HPDE6-E6E7 (cell line): ENCODE data around the gene ETV4.

ENCODE experiments used
- DNase-seq: peaks from one replicate; pipeline ENCODE4 v3.0.0; 2011; ENCODE audit warnings: missing footprints; ENCODE audit errors: extremely low spot score

ETV4 gene

GRCh38 chr17:43546319-43547188 lies at the start of gene ETV4:
Gene ETV4 (minus strand): TSS chr17:43546340. CDS start chr17:43545617, 723 bp downstream.
- DNase-seq = peak; percentile 99

- DNase-seq = no peak
Observed at GRCh38 chr17:43595466-43595865, 49.3 kb upstream of the ETV4 start.

GRCh38 chr17:43591779-43592562 lies 45.8 kb upstream of the ETV4 start:
- DNase-seq = no peak

DNA sequence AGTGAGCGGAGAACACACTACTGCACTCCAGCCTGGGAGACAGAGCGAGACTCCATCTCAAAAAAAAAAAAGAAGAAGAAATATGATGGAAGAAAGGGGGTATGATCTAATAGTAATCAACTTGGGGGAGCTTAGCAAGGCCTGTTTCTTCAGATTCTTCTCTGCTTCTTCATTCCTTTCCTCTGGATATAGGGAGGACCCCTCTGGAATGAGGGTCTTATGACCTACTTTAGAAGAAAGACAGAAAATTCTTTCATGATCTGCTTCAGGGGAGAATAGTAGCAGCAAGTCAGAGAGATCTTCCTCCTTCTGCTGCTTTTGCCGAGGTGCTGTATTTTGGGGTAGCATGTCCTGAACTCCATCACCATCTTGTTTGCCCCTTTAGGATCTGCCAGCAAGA lies 44.9 kb upstream of the ETV4 start:
- no peak for DNase-seq

- DNase-seq = no peak
Observed at GRCh38 chr17:43588664-43589435, 42.7 kb upstream of the ETV4 start.

GRCh38 chr17:43588121-43588520 lies 42.0 kb upstream of the ETV4 start:
- no peak for DNase-seq

DNA sequence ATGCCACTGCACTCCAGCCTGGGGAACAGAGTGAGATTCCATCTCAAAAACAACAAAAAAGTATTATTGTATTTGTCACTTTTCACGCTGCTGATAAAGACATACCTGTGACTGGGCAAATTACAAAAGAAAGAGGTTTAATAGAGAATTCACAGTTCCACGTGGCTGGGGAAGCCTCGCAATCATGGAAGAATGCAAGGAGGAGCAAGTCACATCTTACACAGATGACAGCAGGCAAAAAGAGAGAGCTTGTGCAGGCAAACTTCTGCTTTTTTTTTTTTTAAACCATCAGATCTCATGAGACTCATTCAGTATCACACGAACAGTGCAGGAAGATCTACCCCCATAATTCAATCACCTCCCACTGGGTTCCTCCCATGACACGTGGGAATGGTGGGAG lies 41.5 kb upstream of the ETV4 start:
- DNase-seq = no peak

- no peak for DNase-seq
Observed at GRCh38 chr17:43584666-43585102, 38.5 kb upstream of the ETV4 start.

GRCh38 chr17:43583332-43583731 lies 37.2 kb upstream of the ETV4 start:
- no peak for DNase-seq

- no peak for DNase-seq
Observed at GRCh38 chr17:43581613-43582012, 35.5 kb upstream of the ETV4 start.

DNA sequence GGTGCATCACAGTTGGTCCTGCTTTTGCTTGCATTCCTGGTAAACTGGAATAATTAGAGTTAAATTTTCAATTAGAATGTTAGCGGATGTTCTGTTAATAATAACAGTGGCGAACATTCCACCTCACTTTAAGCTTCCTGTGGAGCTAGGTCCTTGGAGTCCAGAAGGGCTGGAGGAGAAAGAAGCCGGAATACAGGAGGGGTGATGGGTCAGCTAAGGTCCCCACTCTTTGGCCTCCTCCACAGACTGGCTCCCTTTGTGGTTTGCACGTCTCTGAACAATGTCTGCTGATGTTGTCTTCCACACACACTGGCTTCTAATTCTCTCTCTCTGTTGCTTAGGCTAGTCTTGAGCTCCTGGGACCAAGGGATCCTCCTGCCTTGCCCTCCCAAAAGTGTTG lies 35.0 kb upstream of the ETV4 start:
- no peak for DNase-seq

DNA sequence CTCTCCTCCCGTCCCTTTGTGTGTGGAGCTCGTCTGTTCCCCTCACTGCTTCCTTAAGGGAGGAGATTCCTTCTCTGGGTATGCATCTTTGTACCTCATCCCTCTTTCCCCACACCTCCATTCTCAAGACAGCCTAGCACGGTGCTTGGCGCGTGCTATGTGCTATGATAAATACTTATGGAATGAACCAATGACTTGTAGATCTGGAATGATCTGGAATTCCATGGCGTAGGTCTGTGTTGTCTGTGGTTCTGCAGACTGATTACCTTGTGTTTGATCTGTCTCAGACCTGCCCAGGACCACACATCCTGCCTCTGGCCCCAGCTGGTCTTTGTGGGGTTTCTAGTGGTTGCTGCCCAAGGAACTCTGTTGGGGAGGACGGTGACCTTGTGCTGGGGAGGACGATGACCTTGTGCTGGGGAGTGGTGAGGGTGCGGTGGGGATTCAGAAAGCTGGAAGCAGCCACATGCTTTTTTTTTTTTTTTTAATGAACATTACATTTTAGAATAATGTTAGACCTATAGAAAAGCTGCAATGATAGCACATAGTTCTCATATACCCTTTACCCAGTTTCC lies 33.5 kb upstream of the ETV4 start:
- no peak for DNase-seq

DNA sequence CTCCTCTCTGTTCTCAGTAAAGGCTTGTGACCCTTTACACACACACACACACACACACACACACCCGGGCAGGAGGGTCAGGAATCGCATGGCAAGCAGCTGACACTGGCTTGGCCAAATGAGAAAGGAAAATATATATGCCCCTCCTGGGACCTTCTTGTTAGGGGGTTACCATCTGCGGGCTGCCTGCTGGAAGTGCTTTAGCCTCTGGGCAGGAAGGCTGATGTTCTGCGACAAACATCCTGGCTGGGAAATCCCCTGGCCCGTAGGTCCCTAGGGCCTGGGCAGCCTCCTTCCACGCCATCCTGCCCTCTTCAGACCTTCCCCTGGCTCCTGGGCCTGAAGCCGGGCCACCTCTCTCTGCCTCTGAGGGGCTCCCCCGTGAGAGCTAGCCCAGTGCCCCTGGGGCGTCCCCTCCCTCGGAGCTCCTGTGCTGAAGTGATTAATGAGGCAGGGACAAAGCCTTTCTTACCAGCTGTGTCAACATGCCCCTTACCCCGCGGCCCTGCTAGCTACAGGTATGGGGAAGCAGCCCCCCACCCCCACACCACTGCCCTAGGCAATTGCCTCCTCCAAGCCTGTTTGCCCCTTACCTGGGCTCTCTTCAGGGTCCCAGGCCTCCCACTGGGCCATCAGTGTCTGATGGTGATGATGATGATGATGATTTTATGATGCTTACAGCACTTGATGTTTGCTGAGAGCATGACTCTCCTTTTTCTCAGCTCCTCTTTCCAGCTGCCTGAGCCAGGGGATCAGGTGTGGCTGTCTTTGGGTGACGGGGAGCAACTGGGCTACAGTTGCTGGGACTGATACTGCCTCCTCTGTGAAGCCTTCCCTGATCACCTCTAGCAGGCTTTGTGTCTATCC lies 32.8 kb upstream of the ETV4 start:
- DNase-seq = no peak

DNA sequence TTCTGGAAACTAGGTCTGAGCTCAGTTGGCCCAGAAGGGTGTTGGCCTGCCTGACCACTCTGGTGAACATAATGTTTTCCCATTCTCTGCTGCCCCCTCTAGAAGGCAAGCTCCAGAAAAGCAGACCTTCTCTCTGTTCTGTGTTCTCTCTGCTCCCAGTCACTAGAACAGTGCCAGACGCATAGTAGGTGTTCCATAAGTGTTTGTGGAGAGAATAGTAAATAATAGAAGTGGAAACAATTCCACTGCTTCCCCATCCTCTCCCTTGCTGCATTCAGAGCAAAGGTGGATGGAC lies 32.2 kb upstream of the ETV4 start:
- DNase-seq = no peak

- no peak for DNase-seq
Observed at GRCh38 chr17:43577664-43578403, 31.7 kb upstream of the ETV4 start.

- DNase-seq = peak; percentile 68
Observed at GRCh38 chr17:43576563-43577229, 30.6 kb upstream of the ETV4 start.

DNA sequence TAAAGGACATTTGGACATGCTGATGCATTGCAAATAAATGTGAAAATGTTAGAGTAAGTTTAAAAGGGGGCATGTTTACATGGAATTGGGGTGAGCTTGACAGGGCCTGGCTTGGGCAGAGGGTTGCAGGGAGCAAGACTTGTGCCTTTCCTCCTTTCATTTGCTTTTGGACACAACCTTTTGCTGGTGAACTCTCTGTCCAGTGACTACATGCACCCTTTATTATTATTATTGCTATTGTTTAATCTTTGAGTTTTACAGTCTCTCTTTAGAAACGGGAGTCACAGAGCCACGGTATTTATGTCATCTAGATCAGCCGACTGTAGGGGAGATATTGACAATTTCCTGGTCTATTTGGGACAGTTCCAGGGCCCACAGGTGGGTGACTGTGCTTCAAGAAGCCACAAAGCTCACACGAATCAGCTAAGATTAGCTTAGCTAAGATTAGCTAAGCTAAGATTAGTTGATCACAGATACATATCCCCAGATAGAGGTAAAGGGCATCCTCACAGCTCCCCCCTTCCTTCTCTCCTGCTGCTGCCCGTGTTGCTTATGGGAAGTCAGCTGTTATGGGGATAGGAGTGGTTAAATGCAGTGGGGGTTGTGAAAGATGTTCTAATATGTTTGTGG lies 28.9 kb upstream of the ETV4 start:
- DNase-seq = no peak

DNA sequence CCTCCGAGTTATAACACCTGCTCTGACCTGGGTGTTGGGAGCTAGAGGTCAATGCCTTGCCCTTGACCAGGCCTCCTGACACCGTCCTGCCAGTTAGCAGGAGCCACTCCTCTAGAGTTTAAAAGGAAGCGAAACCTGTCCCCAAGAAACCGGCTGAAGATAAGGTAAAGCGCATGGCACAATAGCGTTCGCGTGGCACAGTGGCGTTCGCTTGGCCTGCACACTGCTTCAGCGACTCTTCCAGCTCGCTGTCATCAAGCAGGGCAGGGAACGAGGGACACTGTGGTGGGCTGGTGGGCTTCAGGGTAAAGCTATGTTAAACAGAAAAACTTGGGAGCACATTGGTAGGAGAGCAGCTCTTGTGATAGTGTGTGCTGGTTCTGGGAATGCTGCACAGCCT lies 28.2 kb upstream of the ETV4 start:
- DNase-seq = no peak

GRCh38 chr17:43573579-43574321 lies 27.6 kb upstream of the ETV4 start:
- no peak for DNase-seq
